Kidney tubule cell (primary cell): Measurements from ENCODE around the gene MPP2.
"Not testable (repeated sequence)": the region's sequence is repeated elsewhere in the genome, so short reads cannot be mapped to it uniquely, and the experiment has no call there.

Source experiments
- DNase-seq: peaks from one replicate; pipeline ENCODE4 v3.0.0-alpha.2; 2018; ENCODE audit warnings: low spot score

MPP2 gene

DNA sequence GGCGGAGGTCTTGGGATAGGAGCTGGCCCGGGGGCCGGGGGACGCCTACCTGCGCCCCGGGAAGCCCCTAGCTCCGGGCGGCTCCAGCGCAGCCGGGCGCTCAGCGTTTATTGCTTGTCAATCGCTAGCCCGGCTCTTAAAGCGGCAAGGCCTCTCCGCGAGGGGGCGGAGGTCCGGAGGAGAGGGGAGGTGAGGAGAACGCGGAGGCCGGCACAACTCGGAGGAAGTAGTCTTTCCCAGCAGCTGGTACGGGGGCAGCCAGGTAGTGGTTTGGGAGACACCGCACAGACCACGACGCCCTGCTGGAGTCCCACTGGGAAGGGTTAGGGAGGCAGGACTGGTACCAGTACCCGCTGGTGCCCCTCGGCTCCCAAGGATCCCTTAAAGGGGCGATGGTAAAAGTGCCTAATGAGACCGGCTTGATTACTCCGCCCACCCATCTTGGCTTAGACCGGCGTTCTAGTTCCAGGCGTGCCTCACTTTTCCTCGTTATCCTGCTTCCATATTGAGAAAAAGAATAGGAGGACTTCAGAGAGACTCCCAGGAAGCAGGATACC, at the start of gene MPP2:
TSS of gene MPP2 (minus strand) at position 112 of the 557 bp plus-strand sequence. CDS start 3,076 bp downstream, outside the sequence.
- DNase-seq: peak; percentile 23

DNA sequence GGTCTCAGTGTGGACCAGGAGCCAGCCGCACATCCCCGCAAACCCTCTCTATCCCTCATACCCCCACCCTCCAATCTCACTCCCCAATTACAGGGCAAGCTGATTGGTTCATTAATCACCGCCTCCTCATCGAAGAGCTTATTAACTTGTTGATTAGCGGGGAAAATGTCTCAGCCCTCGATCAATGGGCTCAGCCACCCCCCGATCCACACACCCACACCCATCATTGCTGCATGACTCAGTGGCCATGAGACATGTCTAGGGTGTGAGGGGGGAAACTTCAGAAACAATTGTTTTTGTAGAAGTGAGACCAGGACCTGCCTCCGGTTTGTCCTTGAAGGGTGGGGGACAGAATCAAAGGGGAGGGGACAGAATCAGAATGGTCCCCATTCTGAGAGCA, 48.9 kb upstream of the MPP2 start:
- no peak for DNase-seq

DNA sequence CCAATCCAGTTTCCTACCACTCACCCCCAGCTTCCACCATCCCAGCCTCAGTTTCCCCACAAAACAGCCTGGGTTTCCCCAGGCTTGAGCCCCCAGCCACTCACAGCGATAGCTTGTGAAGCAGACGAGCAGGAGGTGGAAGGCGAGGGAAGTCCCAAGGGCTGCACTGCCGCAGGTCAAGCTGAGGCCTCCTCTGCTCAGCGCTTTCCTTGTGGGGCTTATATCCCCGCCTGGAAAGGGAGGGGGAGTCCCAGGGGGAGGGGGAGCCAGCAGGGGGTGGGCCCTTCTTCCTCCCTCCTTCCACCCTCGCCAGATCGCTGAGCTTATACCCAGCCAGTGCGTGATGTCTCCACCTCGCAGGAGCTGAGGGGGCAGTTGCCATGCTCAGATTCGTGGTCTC, 46.4 kb upstream of the MPP2 start, which contains the start of gene PYY:
TSS of gene PYY (minus strand) at position 195 of the 400 bp plus-strand sequence. CDS start 457 bp downstream, outside the sequence.
- no peak for DNase-seq

DNA sequence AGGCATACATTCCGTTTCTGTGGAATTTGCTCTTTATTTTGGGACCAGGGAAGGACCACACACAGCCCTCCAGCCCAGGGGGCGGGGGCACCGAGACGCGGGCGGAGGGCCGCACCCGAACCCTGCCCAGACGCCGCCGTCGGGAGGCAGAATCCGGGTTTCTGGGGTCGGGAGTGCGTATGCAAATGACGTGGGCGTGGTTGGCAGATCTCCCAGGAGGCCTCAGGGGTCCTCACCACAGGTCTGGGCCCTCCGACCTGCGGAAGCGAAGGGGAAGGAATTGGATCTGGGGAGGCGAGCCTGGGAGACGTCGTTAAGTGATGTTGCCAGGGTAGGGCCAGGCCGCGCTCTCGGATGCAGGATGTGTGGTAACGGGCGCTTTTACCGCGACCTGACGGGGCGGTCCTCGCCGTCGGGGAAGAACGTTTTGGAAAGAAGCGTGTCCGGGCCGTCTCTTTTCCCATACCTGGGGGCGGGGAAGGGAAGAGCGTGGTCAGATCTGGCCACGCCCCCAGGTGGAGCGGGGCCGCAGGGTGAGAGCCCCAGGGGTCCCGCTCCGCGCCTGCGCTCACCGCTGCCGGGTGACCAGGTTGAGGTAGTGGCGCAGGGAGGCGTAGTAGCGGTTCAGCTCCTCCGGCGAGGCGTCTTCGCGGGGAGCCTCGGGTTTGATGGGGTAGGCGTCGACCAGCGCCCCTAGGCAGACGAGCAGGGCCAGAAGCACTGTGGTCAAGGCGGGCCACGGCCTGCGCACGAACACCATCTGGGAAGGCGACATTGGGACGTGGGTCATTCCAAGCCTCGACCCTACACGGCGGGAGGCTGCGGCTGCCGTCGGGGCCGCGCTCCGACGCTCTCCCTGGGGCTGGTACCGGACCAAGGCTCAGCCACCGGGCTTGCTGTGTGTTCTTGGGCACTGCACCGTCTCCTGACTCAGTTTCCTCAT, 45.7 kb upstream of the MPP2 start:
- no peak for DNase-seq

DNA sequence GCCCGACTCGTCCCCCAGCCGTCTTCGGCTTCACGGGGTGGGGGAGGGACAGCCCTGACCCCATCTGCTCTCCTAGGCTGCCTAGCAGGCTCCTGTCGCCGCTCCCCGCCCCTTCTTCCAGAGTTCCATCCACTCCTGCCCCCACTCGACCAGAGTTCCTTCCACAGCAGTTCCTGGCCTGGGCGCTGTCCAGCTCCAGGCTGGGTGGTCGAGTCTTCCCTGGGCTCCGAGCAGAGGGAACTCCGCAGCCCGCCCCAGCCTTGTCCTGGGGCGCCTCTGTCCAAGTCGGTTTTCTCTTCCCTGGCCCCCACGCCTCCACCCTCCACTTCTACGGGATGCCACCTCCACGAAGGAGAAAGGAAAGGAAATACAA, 45.0 kb upstream of the MPP2 start:
- no peak for DNase-seq

DNA sequence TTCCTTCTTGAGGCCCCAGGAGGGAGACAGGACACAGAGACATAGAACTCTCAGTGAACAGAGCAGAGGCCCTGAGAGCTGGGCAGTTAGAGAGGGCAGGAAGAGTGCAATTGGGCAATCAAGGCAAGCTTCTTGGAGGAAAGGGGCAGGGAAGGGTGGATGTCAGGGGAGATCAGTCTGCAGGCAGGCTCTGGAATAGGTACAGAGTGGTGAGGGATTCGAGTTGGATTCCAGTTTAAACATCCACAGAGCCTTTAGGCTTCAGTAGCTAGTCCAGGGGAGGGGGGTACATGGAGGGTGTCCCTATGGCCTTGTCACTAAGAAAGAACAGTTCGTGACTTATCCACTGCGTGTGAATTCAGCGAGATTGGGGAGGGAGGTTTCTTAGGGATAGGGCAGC, 44.4 kb upstream of the MPP2 start:
- no peak for DNase-seq

DNA sequence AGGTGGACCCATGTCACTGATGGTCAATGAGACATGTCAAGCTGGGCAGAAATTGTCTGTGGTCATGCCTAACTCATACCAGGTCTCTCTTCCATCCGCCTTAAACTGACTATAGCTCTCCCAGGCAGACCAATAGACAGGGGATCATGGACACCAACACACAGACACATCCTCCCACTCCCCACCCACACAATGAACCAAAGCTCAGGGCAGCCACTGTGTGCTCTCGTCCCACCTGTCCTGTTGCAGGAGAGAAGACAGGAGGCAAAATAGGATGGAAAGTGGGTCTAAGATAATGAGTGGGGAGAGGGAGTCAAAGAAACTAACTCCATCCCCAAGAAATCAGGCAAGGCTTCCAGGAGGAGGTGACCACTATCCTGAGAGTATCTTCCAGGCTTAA, 43.2 kb upstream of the MPP2 start:
- DNase-seq: no peak

DNA sequence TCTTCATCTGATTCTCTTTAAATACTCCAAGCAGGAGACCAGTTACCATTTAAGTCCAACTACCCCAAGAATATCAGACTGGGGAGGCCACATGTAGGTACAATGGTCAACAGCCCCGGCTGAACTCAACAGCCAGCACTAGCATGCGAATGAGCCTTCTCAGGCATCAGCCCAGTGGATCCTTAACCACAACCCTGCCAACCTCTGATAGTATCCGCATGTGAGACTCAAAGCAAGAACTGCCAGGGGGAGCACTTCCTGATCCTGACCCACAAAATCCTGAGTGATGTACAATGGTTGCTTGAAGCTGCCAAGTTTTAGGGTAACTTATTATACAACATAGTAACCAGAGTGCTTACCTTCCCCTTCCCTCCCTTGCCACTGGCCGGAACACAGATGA, 42.4 kb upstream of the MPP2 start:
- DNase-seq: no peak

DNA sequence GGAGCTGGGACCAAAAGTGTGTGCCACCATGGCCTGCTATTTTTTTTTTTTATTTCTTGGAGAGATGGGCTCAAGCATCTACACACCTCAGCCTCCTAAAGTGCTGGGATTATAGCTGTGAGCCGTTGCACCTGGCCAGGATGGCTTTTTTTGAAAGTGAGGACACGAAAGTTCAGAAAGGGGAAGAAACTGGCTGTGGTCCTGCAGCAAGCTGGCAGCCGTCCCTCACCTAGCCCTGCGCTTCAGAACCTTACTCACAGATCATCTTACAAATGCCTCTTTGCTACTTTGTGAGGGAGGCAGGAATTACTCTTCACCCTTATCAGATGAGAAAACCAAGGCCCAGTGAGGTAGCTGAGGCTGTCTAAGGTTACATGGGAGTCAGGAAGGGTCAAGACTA, 39.4 kb upstream of the MPP2 start:
- no peak for DNase-seq

- DNase-seq: no peak
Observed at GRCh38 chr17:43945074-43945829, 37.9 kb upstream of the MPP2 start.

DNA sequence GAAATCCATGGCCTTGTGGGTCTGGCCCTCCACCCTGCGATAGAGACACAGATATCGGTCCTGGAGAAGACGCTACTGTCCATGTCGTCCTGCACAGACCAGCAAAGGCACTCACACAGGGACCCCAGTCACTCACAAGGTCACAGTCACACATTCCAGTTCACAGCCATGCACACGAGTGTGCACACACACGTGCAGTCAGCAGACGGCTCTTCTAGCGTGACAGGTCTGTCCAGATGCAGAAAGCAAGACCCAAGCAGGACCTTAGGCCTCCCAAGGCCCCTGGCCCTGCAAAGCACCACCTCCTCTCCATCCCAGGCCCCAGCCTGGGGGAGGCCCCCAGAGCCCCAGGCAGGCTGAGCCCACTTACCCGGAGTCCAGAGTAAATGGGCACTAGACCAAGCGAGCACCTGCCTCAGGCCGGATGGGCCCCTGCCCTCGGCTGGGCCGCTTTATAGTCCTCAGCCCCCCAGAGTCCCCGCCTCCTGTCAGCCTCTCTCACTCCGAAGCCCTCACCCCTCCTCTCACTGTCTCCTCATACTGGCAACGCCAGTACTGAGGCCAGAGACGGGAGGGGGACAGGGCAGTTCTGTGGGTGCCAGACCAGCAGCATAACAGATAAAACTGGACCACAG, 34.8 kb upstream of the MPP2 start, which contains the start of gene PPY:
TSS of gene PPY (minus strand) at position 426 of the 635 bp plus-strand sequence. CDS start 822 bp downstream, outside the sequence.
- DNase-seq: no peak

DNA sequence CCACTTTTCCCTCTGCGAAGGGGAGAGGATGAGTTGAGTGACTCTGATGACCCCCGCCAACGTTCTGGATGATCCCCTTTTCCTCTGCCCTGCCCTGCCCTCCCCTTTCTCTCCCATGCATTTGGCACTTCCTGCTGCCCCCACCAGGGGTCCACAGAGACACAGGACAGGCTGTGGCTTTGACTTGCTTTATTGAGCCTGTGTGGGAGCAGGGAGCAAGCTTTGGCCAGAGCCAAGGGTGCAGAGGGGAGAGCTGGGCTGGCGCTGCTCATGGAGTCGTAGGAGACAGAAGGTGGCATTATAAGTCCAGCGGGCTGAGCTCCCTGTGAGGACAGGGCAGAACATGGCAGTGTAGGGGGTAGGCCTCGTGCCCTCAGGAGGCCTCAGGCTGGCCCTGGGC, 33.3 kb upstream of the MPP2 start:
- DNase-seq: peak; percentile 34

DNA sequence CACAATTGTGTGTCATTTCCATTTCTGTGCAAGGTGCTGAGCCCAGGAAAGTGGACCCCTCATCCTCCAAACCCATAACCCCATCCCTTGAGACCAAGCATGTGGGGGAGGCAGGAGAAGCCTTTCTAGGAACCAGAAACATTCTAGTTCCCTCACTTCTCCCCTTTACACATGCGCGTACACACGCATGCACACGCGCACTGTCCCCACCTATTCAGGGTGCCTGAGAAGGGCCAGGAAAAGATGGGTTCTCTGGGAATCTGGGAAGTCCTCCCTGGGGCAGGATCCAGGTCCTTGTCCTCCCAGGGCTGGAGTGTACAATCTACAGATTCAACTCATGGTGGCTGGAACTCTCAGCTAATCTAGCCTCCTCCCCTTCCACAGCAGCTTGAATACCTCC, 32.5 kb upstream of the MPP2 start:
- DNase-seq: no peak

GRCh38 chr17:43939452-43939851, 32.1 kb upstream of the MPP2 start:
- not testable (repeated sequence) for DNase-seq

DNA sequence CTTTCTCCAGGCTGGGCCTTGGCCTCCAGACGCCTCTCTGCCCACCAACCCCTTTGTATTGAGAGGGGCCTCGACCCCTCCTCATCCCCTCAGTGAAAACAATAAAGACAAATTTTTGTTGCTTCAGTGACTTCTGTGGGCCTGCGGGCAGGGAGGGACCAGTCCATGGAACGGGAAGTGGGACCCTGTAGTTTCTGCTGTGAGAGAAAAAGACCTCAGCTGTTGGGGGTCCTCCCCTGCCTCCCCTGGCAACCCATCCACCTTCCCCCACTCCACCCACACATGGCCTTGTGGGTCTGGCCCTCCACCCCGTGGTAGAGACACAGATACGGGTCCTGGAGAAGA, 31.5 kb upstream of the MPP2 start:
- DNase-seq: no peak

DNA sequence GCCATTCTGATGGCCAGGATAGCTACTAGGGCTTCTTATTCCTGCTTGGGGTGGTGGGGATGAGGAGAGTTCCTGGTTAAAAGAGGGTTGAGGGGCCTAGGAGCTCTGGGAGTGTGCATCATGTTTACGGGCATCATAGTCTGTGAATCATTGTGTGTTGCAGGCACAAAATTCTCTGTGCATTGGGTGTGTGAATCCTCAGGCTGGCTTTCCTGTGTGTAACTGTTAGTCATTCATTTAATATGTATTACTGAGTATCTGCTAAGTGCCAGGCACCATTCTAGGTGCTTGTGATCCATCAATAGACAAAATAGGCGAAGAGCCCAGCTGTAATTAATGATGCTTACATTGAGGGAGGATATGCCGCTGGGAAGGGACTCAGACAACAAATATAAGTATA, 29.1 kb upstream of the MPP2 start:
- DNase-seq: peak; percentile 65

GRCh38 chr17:43935926-43936261, 28.6 kb upstream of the MPP2 start:
- no peak for DNase-seq

DNA sequence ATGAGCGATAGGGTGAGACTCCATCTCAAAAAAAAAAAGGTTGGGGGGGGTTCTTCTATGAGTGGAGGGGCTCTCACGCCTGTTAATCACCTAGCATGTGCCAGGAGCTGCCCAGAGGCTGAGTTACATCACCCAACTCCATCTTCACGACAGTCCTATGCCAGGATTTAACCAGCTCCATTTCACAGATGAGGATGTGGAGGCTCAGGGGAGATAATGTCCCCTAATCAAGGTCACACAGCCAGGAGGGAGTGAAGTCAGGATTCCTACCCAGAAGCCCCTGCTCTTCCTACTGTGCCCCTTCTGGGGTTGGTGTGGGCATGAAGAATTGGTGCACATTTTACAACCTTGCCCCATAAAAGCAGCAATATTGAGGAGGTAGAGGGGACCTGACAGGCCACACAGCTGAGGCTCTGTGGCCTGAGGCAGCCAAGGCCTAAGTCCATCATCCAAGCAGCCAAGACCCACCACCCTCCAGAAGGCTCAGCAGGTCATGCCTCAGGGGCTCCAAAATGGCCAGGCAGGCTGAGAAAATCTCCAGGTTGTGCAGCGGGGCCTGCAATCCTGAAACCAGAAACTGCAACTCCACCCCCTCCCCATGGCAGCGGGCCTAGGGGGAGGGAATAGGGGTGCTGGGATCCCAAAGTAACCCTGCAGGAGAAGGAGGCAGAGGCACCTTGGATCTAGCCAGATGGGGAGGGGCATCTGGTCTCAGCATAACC, 28.0 kb upstream of the MPP2 start:
- no peak for DNase-seq

DNA sequence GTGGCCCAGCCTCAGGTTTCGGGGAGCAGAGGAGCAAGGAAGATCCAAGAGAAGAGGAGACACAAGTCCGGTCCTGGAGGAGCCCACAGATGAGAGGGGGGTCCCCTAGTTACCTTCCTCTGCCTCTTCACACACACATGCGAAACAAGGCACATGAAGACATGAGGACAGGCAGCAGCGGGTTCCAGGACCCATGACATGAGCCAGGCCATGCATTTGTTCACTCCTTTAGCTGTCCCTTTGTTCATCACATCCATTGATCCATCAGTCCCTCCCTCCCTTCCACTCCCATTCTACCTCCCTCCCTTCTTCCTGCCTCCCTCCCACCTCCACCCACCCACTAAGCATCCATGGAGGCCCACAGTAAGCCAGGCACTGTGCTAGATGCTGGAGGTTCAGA, 25.6 kb upstream of the MPP2 start:
- no peak for DNase-seq

DNA sequence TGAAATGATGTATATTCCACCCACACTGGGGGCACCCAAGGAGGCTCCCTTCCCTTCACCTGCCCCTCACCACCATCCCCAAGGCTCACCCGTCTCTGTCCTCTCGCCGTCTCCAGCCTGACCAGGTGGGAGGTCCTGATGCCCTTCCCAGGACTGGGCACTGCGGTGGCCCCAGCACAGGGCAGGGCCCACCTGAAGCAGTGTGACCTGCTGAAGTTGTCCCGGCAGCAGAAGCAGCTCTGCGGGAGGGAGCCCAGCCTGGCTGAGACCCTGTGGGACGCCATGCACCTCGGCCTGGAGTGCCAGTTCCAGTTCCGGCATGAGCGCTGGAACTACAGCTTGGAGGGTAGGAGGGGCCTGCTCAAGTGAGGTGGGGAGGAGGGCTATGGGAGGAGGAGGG, 25.0 kb upstream of the MPP2 start:
- no peak for DNase-seq

GRCh38 chr17:43931062-43931571, 23.8 kb upstream of the MPP2 start:
- peak; percentile 83 for DNase-seq

DNA sequence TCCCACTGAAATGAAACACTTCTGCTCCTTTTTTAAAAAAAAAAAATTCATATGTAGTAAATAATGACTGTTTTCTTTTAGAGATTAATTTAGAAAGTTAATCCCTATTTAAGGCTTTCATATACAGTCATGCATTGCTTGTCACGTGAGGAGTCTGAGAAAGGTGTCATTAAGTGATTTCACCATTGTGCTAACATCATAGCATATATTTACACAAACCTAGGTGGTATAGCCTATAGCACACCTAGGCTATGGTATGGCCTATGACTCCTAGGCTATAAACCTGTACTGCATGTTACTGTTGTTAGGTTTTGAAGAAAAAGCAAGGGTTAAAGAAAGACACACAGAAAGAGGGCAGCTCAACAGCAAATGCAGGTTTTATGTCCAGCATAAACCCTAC, 21.3 kb upstream of the MPP2 start:
- DNase-seq: no peak
